Measurements from ENCODE around the gene PCSK2. TPM values are rescaled to one million over a fixed set of nuclear protein-coding genes. Genes with fewer than 3 reads are reported as not detected.

Gene PCSK2
- total RNA-seq: not detected in 2 replicates

GRCh38 chr20:17226410-17227218 is at the start of gene PCSK2:
Gene PCSK2 (plus strand): TSS chr20:17227040. CDS start chr20:17227306, 266 bp downstream.

GRCh38 chr20:17530716-17531664 is 304.1 kb downstream of the PCSK2 start, which contains the start of gene BFSP1:
Gene BFSP1 (minus strand): TSS chr20:17531379. CDS start chr20:17531329, 50 bp downstream.

